Central memory CD8-positive, alpha-beta T cell (primary cell): ENCODE data around the gene SNRPA.
"Not testable (repeated sequence)": the region's sequence is repeated elsewhere in the genome, so short reads cannot be mapped to it uniquely, and the experiment has no call there.

ENCODE experiments used
- ATAC-seq: fragments of 150-1000 bp; cut with Tn5 transposase; replicated peaks from 2 replicates; pipeline ENCODE4 v1.10.0; 2022; ENCODE audit warnings: mild to moderate bottlenecking, moderate FRiP score, moderate number of reproducible peaks; ENCODE audit not compliant: poor library complexity, severe bottlenecking; ENCODE audit errors: extremely low read depth
- DNase-seq, 2 donors: peaks; one replicate each; pipeline ENCODE4 v3.0.0; 2021; ENCODE audit warnings: low spot score in 2 of 2
- H3K27ac Mint-ChIP-seq: one replicate; pipeline ENCODE4 v1.8.0; 2022; ENCODE audit warnings: low read depth, mild to moderate bottlenecking, moderate library complexity, mixed read lengths
- H3K27me3 Mint-ChIP-seq: one replicate; pipeline ENCODE4 v1.8.0; 2022; ENCODE audit warnings: mixed read lengths
- H3K36me3 Mint-ChIP-seq: one replicate; pipeline ENCODE4 v1.8.0; 2022; ENCODE audit warnings: mild to moderate bottlenecking, moderate library complexity, mixed read lengths; ENCODE audit not compliant: insufficient read depth
- H3K4me1 Mint-ChIP-seq: one replicate; pipeline ENCODE4 v1.8.0; 2022; ENCODE audit warnings: mixed read lengths
- H3K4me3 Mint-ChIP-seq: one replicate; pipeline ENCODE4 v1.8.0; 2022; ENCODE audit warnings: mild to moderate bottlenecking, moderate library complexity, mixed read lengths
- H3K9me3 Mint-ChIP-seq: one replicate; pipeline ENCODE4 v1.8.0; 2022; ENCODE audit warnings: mixed read lengths

SNRPA gene

GRCh38 chr19:40777645-40777936 lies 26.6 kb downstream of the SNRPA start:
- peak overlapping the region; percentile 91 for H3K4me3 Mint-ChIP-seq
- peaks cover 24% of the 10 kb centered on the region for H3K36me3 Mint-ChIP-seq

GRCh38 chr19:40777937-40778705 lies 27.1 kb downstream of the SNRPA start, which contains the start of gene RAB4B:
Gene RAB4B, plus strand, starts transcription at chr19:40778247. Its CDS starts 129 bp downstream, at chr19:40778376.
- Mint-ChIP-seq H3K9me3 (no peaks in the 10 kb centered on the region), H3K4me3 (peak within 1 kb of the TSS; percentile 91), H3K27ac (peak within 1 kb of the TSS; percentile 94), H3K36me3 (peaks cover 24% of the 10 kb centered on the region), H3K27me3 (no peaks in the 10 kb centered on the region), H3K4me1 (peaks cover 41% of the 10 kb centered on the region)
- ATAC-seq = peak; percentile 83
- DNase-seq = peak; percentile 99 to 100

More at GRCh38 chr19:40777645-40777936, 26.6 kb downstream of the SNRPA start:
- DNase-seq (no peak), ATAC-seq (no peak)
- Mint-ChIP-seq H3K4me1 (peaks cover 40% of the 10 kb centered on the region), H3K27ac (peak overlapping the region; percentile 94), H3K9me3 (no peaks in the 10 kb centered on the region), H3K27me3 (no peaks in the 10 kb centered on the region)

- Mint-ChIP-seq H3K4me3 (peak overlapping the region; percentile 91), H3K27ac (peak overlapping the region; percentile 94), H3K36me3 (peaks cover 24% of the 10 kb centered on the region), H3K27me3 (no peaks in the 10 kb centered on the region), H3K4me1 (peaks cover 46% of the 10 kb centered on the region), H3K9me3 (no peaks in the 10 kb centered on the region)
- DNase-seq (no peak), ATAC-seq (no peak)
Observed at GRCh38 chr19:40778706-40779284, 27.8 kb downstream of the SNRPA start.

GRCh38 chr19:40780582-40780981 lies 29.6 kb downstream of the SNRPA start:
- no peak overlapping the region for H3K4me3 Mint-ChIP-seq
- H3K9me3 Mint-ChIP-seq = no peaks in the 10 kb centered on the region
- H3K27me3 Mint-ChIP-seq = no peaks in the 10 kb centered on the region
- H3K4me1 Mint-ChIP-seq = peaks cover 46% of the 10 kb centered on the region
- no peak for DNase-seq
- H3K27ac Mint-ChIP-seq = peak overlapping the region; percentile 76
- peaks cover 30% of the 10 kb centered on the region for H3K36me3 Mint-ChIP-seq
- no peak for ATAC-seq

- no peak for DNase-seq
- no peak for ATAC-seq
- peaks cover 31% of the 10 kb centered on the region for H3K36me3 Mint-ChIP-seq
- H3K27ac Mint-ChIP-seq = peak overlapping the region; percentile 76
- no peaks in the 10 kb centered on the region for H3K27me3 Mint-ChIP-seq
- H3K9me3 Mint-ChIP-seq = no peaks in the 10 kb centered on the region
- H3K4me3 Mint-ChIP-seq = no peak overlapping the region
- H3K4me1 Mint-ChIP-seq = peaks cover 46% of the 10 kb centered on the region
Observed at GRCh38 chr19:40781140-40781539, 30.1 kb downstream of the SNRPA start.

GRCh38 chr19:40783711-40784110 lies 32.7 kb downstream of the SNRPA start:
- Mint-ChIP-seq H3K9me3 (no peaks in the 10 kb centered on the region), H3K4me1 (peaks cover 24% of the 10 kb centered on the region), H3K27ac (peak overlapping the region; percentile 52), H3K27me3 (no peaks in the 10 kb centered on the region), H3K4me3 (no peak overlapping the region), H3K36me3 (peaks cover 31% of the 10 kb centered on the region)
- ATAC-seq (no peak), DNase-seq (no peak)

- not testable (repeated sequence) for H3K4me3 Mint-ChIP-seq, DNase-seq, H3K27ac Mint-ChIP-seq, H3K27me3 Mint-ChIP-seq, ATAC-seq, H3K9me3 Mint-ChIP-seq
- peaks cover 33% of the 10 kb centered on the region for H3K36me3 Mint-ChIP-seq
- peaks cover 20% of the 10 kb centered on the region for H3K4me1 Mint-ChIP-seq
Observed at GRCh38 chr19:40784146-40784545, 33.1 kb downstream of the SNRPA start.

GRCh38 chr19:40785526-40785925 lies 34.5 kb downstream of the SNRPA start:
- H3K36me3 Mint-ChIP-seq = peaks cover 37% of the 10 kb centered on the region
- no peak for DNase-seq
- no peaks in the 10 kb centered on the region for H3K9me3 Mint-ChIP-seq
- H3K27me3 Mint-ChIP-seq = no peaks in the 10 kb centered on the region
- no peak overlapping the region for H3K4me3 Mint-ChIP-seq
- no peak overlapping the region for H3K27ac Mint-ChIP-seq
- peaks cover 17% of the 10 kb centered on the region for H3K4me1 Mint-ChIP-seq
- ATAC-seq = no peak

GRCh38 chr19:40786060-40787037 lies 35.3 kb downstream of the SNRPA start:
- no peak for ATAC-seq
- no peak overlapping the region for H3K27ac Mint-ChIP-seq
- peaks cover 39% of the 10 kb centered on the region for H3K36me3 Mint-ChIP-seq
- no peaks in the 10 kb centered on the region for H3K9me3 Mint-ChIP-seq
- H3K4me1 Mint-ChIP-seq = peaks cover 16% of the 10 kb centered on the region
- no peak for DNase-seq
- H3K27me3 Mint-ChIP-seq = no peaks in the 10 kb centered on the region
- no peak overlapping the region for H3K4me3 Mint-ChIP-seq

GRCh38 chr19:40791349-40791748 lies 40.3 kb downstream of the SNRPA start:
- H3K4me1 Mint-ChIP-seq = peaks cover 23% of the 10 kb centered on the region
- no peaks in the 10 kb centered on the region for H3K27me3 Mint-ChIP-seq
- no peak for DNase-seq
- ATAC-seq = no peak
- H3K36me3 Mint-ChIP-seq = peaks cover 36% of the 10 kb centered on the region
- no peaks in the 10 kb centered on the region for H3K9me3 Mint-ChIP-seq
- H3K4me3 Mint-ChIP-seq = no peak overlapping the region
- no peak overlapping the region for H3K27ac Mint-ChIP-seq

- H3K27me3 Mint-ChIP-seq = no peaks in the 10 kb centered on the region
- no peaks in the 10 kb centered on the region for H3K9me3 Mint-ChIP-seq
- H3K36me3 Mint-ChIP-seq = peaks cover 38% of the 10 kb centered on the region
- H3K4me3 Mint-ChIP-seq = no peak overlapping the region
- DNase-seq (no peak), ATAC-seq (no peak)
- H3K27ac Mint-ChIP-seq = peak overlapping the region; percentile 46
- H3K4me1 Mint-ChIP-seq = peaks cover 23% of the 10 kb centered on the region
Observed at GRCh38 chr19:40791996-40792395, 41.0 kb downstream of the SNRPA start.

- Mint-ChIP-seq H3K27me3 (no peaks in the 10 kb centered on the region), H3K27ac (peak overlapping the region; percentile 99), H3K9me3 (no peaks in the 10 kb centered on the region), H3K4me3 (peak overlapping the region; percentile 98), H3K4me1 (peaks cover 38% of the 10 kb centered on the region), H3K36me3 (peaks cover 40% of the 10 kb centered on the region)
- ATAC-seq (no peak), DNase-seq (no peak)
Observed at GRCh38 chr19:40797166-40797962, 46.4 kb downstream of the SNRPA start.
